ENCODE data around the gene NLRP13.
"Not testable (repeated sequence)": the region's sequence is repeated elsewhere in the genome, so short reads cannot be mapped to it uniquely, and the experiment has no call there.

Gene NLRP13, protein sequence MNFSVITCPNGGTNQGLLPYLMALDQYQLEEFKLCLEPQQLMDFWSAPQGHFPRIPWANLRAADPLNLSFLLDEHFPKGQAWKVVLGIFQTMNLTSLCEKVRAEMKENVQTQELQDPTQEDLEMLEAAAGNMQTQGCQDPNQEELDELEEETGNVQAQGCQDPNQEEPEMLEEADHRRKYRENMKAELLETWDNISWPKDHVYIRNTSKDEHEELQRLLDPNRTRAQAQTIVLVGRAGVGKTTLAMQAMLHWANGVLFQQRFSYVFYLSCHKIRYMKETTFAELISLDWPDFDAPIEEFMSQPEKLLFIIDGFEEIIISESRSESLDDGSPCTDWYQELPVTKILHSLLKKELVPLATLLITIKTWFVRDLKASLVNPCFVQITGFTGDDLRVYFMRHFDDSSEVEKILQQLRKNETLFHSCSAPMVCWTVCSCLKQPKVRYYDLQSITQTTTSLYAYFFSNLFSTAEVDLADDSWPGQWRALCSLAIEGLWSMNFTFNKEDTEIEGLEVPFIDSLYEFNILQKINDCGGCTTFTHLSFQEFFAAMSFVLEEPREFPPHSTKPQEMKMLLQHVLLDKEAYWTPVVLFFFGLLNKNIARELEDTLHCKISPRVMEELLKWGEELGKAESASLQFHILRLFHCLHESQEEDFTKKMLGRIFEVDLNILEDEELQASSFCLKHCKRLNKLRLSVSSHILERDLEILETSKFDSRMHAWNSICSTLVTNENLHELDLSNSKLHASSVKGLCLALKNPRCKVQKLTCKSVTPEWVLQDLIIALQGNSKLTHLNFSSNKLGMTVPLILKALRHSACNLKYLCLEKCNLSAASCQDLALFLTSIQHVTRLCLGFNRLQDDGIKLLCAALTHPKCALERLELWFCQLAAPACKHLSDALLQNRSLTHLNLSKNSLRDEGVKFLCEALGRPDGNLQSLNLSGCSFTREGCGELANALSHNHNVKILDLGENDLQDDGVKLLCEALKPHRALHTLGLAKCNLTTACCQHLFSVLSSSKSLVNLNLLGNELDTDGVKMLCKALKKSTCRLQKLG

GRCh38 chr19:55931936-55932386, at the start of gene NLRP13:
Gene NLRP13 (minus strand): TSS chr19:55932336. CDS start chr19:55932311, 25 bp downstream.
- no peak for DNase-seq

- DNase-seq = no peak
Observed at GRCh38 chr19:55980415-55980814, 48.3 kb upstream of the NLRP13 start.

DNA sequence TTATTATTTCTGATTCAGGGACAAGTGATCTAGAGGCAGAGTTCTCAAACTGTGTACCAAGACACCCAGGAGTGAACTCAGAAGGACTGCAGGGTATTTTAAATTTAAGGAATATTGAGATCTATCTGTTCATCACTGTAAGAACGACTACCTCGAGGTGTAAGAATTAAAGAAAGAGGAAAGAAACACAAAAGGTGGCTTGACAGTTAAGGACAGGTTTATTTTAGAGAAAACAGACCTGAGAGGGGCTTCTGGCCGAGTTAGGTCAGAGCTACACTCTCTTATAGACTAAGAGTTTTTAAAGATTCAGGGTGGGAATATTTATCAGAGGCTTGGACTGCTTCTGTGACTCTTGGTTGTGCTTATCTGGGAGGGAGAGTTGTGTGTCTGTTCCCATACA, 41.8 kb upstream of the NLRP13 start:
- DNase-seq = no peak

- DNase-seq = no peak
Observed at GRCh38 chr19:55962186-55962585, 30.1 kb upstream of the NLRP13 start.

DNA sequence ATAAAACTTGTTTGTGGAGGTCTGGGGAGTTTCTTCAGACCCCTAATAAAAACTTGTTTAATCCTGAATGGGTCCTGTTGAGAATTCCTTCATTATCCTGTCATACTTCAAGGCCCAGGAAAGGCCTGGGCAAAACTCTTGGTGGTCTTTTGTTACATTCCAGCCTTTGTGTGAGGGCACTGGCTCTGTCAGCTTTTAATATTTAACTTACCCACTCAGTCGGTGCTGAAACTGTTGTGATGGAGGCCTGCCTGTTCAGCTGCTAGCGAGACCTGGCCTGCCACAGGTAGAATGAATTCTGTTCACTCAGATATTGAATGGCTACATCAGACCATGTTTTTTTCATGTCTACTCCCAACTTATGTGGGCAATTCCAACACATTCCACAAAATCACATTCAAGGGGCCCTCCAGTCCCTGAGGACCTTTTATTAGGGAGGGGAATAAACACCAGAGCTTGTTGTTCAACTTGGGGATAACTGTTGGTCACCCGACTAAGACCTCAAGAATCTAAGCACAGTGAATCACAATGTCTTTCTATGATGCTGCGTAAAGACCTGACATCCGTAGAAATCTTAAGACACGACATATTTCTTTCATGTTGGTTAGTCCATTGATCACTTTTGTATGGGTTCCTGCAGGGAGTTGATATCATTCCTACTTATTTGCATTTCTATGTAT, 28.0 kb upstream of the NLRP13 start:
- DNase-seq = no peak

GRCh38 chr19:55958356-55958755, 26.2 kb upstream of the NLRP13 start:
- no peak for DNase-seq

GRCh38 chr19:55956431-55956830, 24.3 kb upstream of the NLRP13 start:
- DNase-seq = no peak

- not testable (repeated sequence) for DNase-seq
Observed at GRCh38 chr19:55950566-55950965, 18.4 kb upstream of the NLRP13 start.

DNA sequence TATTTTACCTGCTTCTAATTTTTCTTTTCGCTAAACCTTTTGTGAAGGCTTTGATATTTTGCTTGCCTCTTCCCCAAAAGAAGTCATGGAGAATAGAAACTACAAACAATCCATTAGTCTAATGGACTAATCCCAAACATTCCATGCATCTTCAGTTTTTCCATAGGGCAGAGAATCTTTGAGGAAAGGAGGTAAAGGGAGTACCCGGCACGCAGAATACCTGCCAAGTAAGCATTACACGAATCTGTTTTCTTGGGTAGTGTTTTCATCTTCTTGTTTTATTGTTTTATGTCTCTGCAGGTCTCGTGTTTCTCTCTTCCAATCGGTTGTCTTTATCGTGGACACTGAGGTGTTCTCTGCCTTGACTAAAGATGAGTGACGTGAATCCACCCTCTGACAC, 15.4 kb upstream of the NLRP13 start, which contains the start of gene NLRP8:
Gene NLRP8 (plus strand): TSS at position 301 of the 400 bp plus-strand sequence.
- DNase-seq = no peak

- DNase-seq = no peak
Observed at GRCh38 chr19:55940306-55940705, 8.2 kb upstream of the NLRP13 start.

DNA sequence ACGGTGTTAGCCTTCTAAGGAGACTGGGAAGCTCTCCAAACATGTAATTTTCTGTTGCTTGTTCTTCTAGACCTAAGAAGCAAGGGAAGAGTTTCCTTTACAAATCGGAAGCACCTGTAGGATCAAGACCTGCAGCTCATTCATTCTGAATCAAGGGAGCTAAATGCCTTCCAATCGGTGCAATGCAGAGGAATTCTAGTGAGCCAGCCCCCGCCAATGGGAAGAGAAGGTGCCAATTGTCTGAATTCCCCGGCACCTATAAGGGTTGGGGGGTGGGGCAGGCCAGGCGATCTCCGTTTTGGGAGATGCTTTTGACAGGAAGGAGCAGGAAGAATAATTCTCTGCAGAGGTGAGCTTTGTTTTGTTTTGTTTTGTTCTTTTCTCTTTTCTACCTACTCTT, 7.1 kb upstream of the NLRP13 start:
- no peak for DNase-seq

- no peak for DNase-seq
Observed at GRCh38 chr19:55935206-55935605, 3.1 kb upstream of the NLRP13 start.

DNA sequence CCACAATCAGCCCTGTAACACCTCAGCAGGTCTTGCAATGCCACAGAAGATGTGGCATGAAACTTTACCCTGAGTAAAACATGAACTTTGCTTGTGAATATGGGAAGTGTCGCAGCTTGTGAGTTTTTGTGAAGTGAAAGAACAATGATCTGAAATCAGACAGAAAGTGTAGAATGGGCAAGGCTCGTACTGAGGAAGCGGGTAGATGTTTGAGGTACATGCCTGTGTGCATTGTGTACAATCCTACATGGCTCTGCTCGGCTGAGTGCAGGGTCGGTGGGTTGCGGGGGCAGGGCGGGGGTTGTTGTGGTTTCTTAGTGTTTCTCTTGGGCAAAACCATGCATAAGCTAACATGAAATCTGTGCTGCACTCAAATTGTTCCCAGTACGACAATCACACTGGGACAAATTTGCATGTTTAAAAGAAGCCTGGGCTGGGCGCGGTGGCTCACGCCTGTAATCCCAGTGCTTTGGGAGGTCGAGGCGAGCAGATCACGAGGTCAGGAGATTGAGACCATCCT, 1.1 kb downstream of the NLRP13 start:
- no peak for DNase-seq

- not testable (repeated sequence) for DNase-seq
Observed at GRCh38 chr19:55929258-55929657, 2.9 kb downstream of the NLRP13 start.

DNA sequence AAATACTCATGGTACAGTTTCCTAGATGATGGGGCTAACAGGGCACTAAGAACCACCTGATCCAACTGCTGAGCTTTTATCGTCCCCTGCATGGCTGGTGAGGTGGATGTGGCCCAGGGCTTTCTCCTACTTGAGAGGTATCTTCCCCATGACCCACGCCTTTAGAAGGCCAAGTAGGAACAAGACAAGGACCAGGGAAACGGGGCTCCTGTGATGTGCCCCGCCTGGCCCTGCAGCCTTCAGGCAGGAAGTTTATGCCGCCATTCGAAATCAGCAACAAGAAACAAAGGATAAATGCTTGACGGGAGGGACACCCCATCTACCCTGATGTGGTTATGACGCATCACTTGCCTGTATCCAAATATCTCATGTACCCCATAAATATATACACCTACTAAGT, 4.1 kb downstream of the NLRP13 start:
- DNase-seq = no peak

- no peak for DNase-seq
Observed at GRCh38 chr19:55923556-55923955, 8.6 kb downstream of the NLRP13 start.

DNA sequence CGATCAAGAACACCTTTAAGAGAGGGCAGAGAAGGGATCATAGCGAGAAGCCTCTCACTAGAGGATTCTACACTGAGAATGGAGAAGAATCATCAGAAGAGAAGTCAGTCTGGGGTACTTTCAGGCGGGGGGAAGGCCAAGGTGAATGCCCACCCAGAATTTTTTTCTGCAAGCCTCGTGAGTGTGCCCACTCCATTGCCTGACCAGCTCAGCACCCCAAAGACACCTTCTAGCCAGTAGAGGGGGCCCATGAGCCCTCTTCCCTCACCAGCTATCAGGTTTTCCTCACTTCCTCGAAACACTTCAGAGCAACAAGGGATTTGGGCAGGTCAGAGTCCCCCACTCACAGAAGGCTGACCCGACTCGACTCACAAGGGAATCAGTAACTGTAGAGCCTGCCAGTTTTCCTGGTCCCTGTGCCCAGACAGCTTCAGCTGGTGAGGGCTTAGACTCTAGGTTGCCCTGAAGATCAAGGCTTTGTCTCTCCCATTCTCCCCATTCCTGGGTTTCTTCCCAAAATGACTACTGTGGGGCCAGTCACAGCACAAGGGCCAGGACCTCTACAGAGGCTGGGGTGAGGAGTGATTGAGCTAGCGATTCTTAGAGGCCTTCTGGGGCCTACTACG, 18.4 kb downstream of the NLRP13 start:
- DNase-seq = no peak

DNA sequence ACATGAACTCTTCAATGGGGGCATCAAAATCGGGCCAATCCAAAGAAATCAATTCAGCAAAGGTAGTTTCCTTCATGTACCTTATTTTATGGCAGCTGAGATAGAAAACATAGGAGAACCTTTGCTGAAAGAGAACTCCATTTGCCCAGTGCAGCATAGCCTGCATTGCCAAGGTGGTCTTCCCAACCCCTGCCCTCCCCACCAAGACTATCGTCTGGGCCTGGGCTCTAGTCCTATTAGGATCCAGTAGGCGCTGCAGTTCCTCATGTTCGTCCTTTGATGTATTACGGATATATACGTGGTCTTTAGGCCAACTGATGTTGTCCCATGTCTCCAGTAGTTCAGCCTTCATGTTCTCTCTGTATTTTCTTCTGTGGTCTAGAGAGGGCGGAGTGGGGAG, 19.2 kb downstream of the NLRP13 start:
- no peak for DNase-seq

DNA sequence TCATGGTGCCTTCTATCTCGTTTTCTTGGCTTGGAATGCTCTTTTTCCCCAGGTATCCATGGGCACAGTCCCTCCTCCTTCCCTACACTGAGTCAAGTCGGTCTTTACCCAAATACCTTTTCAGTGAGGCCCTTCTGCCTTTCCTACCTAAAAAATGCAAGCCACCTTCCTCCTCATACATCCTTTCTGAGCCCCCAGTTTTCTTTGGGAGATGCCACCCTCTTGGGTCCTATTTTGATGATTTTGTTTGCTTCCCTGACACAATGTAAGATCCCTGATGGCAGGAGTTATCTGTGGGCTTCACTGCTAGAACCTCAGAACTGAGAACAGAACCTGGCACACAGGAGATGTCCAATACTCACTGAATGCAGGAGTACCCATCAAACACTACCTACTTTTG, 22.3 kb downstream of the NLRP13 start:
- no peak for DNase-seq

DNA sequence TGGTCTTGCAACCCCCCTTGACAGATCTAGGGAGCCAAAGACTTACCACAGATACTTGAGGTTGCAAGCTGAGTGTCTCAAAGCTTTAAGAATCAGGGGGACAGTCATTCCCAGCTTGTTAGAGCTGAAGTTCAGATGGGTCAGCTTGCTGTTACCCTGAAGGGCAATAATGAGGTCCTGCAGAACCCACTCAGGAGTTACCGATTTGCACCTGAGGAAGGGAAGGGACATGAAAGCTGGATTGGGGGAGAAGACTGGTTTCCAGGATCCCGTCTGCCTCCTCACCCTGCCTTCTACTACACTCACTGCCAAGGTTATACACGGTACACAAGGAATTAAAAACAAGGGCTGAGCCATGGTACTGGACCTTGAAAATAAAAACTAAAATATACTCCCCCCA, 24.4 kb downstream of the NLRP13 start:
- no peak for DNase-seq

DNA sequence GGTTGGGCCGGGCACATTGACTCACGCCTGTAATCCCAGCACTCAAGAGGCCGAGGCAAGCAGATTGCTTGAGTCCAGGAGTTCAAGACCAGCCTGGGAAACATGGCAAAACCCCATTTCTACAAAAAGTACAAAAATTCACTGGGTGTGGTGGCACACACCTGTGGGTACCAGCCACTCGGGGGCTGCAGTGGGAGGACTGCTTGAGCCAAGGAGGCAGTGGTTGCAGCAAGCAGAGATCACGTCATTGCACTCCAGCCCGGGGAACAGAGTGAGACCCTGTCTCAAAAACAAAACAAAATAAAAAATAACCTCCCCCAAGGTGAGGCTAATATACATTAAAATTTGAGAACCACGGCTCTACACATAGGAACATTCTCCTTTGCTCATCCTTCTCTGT, 24.9 kb downstream of the NLRP13 start:
- no peak for DNase-seq

DNA sequence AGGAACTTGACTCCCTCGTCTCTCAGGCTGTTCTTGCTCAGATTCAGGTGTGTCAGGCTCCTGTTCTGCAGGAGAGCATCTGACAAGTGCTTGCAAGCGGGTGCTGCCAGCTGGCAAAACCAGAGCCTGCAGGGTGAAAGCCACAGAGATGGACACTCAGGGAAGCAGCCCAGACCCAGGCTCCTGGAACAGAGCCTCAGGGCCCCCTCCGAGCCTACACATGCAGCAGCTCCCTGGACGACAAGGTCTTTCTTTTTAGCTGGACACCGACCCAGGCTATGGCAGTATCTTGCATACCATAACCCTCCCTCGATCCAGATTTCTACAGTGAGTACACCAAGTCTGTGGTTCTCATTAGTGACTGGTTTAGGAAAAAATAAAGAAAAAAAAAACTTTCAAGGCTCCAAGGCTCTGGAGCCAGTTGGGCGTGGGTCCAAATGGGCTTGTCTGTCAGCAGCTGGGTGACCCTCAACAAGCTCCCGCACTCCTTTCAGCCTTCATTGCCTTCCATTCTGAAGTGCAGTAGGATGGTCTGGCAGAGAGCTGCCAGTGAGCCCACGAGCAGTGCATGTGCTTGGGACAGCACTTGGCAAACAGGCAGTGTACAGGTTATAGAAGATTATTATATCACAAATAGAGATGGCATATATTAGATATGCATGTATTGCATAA, 29.9 kb downstream of the NLRP13 start:
- no peak for DNase-seq
